Panc1 (cell line): ENCODE data around the gene TPPP.

Source experiments
- POLR2AphosphoS5 ChIP-seq: IDR thresholded peaks from 2 replicates; pipeline ENCODE4 v1.6.1; 2012; ENCODE audit warnings: mild to moderate bottlenecking, low read depth, low read length, moderate library complexity
- TCF7L2 ChIP-seq: IDR thresholded peaks from 2 replicates; pipeline ENCODE4 v1.6.1; 2011; ENCODE audit warnings: mild to moderate bottlenecking, low read depth, low read length, inconsistent platforms
- TF ChIP-seq, protein P1 (sequence below): fragments of 450-650 bp; IDR thresholded peaks from 2 replicates; pipeline ENCODE4 v1.5.1; 2017; ENCODE audit warnings: mild to moderate bottlenecking
- TF ChIP-seq, protein P2 (sequence below), 2 experiments: IDR thresholded peaks; 2 replicates each; pipeline ENCODE4 v1.6.1; 2011 to 2012; ENCODE audit warnings: low read depth in 2 of 2, control low read depth in 1 of 2, low read length in 1 of 2, mild to moderate bottlenecking in 1 of 2, moderate library complexity in 1 of 2; ENCODE audit not compliant: insufficient read depth in 1 of 2

DNA sequence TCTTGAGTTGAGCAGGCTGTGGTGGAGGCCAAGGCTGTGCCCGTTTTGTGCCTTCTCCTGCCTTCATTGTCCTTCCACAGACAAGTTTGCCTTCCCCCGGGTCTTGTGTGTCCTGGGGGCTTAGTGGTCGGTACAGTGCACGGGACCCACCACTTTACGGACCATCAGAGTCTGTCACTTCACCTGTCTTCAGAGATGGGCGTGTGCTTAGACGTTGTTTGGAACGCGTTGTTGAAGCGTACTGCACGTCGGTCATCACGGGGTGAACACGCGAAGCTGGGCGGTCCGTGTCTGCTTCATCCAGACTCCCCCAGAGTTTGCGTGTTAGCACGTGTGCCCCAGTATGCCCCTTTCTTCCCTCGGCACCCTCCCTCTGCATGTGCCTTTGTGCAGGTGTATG is 56.2 kb downstream of the TPPP start:
- TF ChIP-seq POLR2AphosphoS5 = no peak
- TF ChIP-seq, protein P1, sequence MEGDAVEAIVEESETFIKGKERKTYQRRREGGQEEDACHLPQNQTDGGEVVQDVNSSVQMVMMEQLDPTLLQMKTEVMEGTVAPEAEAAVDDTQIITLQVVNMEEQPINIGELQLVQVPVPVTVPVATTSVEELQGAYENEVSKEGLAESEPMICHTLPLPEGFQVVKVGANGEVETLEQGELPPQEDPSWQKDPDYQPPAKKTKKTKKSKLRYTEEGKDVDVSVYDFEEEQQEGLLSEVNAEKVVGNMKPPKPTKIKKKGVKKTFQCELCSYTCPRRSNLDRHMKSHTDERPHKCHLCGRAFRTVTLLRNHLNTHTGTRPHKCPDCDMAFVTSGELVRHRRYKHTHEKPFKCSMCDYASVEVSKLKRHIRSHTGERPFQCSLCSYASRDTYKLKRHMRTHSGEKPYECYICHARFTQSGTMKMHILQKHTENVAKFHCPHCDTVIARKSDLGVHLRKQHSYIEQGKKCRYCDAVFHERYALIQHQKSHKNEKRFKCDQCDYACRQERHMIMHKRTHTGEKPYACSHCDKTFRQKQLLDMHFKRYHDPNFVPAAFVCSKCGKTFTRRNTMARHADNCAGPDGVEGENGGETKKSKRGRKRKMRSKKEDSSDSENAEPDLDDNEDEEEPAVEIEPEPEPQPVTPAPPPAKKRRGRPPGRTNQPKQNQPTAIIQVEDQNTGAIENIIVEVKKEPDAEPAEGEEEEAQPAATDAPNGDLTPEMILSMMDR = no peak
- TF ChIP-seq, protein P2, sequence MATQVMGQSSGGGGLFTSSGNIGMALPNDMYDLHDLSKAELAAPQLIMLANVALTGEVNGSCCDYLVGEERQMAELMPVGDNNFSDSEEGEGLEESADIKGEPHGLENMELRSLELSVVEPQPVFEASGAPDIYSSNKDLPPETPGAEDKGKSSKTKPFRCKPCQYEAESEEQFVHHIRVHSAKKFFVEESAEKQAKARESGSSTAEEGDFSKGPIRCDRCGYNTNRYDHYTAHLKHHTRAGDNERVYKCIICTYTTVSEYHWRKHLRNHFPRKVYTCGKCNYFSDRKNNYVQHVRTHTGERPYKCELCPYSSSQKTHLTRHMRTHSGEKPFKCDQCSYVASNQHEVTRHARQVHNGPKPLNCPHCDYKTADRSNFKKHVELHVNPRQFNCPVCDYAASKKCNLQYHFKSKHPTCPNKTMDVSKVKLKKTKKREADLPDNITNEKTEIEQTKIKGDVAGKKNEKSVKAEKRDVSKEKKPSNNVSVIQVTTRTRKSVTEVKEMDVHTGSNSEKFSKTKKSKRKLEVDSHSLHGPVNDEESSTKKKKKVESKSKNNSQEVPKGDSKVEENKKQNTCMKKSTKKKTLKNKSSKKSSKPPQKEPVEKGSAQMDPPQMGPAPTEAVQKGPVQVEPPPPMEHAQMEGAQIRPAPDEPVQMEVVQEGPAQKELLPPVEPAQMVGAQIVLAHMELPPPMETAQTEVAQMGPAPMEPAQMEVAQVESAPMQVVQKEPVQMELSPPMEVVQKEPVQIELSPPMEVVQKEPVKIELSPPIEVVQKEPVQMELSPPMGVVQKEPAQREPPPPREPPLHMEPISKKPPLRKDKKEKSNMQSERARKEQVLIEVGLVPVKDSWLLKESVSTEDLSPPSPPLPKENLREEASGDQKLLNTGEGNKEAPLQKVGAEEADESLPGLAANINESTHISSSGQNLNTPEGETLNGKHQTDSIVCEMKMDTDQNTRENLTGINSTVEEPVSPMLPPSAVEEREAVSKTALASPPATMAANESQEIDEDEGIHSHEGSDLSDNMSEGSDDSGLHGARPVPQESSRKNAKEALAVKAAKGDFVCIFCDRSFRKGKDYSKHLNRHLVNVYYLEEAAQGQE (IDR thresholded peaks at IDR 0.05; ENCODE audit: insufficient read depth in 1 of 2, low read depth in 2 of 2, low read length in 1 of 2) = no peak
- TF ChIP-seq TCF7L2 = no peak
